ENCODE measurements around the gene CYP4V2.

The CYP4V2 gene

GRCh38 chr4:186150926-186151325, 40.4 kb upstream of the CYP4V2 start:
- CTCF ChIA-PET: no interaction called here

DNA sequence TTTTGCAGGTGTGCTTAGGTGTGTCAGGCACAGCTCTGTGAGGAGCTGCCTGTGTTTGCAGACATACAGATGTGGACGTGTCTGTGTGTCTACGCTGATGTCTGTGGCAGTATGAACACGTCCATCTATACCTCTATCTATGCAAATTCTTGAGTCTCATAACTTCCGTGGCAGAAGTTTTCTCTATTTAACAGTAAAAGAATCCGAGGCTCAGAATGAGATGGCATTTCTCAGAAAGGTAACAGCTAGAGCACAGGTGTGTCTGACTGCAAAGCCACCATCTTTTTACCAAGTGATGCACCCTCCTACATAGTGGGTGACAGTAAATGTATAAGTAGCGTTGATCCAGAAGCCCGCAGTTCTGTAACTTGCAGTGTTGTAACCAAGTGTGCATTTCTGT, 39.9 kb upstream of the CYP4V2 start:
- ChIA-PET CTCF (no interaction called here), POLR2A (no interaction called here)
- DNase-seq (ENCODE audit: extremely low spot score): no peak
- TF ChIP-seq L3MBTL2 (conservative IDR thresholded peaks at IDR 0.05) (no peak), LEF1 (IDR thresholded peaks at IDR 0.05; ENCODE audit: borderline replicate concordance) (no peak), NFRKB (IDR thresholded peaks at IDR 0.05) (no peak), FOXK2 (IDR thresholded peaks at IDR 0.05) (no peak), HDGF (IDR thresholded peaks at IDR 0.05; ENCODE audit: borderline replicate concordance) (no peak), PKNOX1 (IDR thresholded peaks at IDR 0.05) (no peak), FOXM1 (IDR thresholded peaks at IDR 0.05; ENCODE audit: borderline replicate concordance) (no peak), FOXA1 (IDR thresholded peaks at IDR 0.05) (no peak), ZNF384 (IDR thresholded peaks at IDR 0.05) (no peak), BHLHE40 (IDR thresholded peaks at IDR 0.05; ENCODE audit: borderline replicate concordance) (no peak), SUZ12 (IDR thresholded peaks at IDR 0.05) (no peak), TARDBP (IDR thresholded peaks at IDR 0.05) (no peak), CTBP1 (IDR thresholded peaks at IDR 0.05; ENCODE audit: borderline replicate concordance) (no peak), ARNT (IDR thresholded peaks at IDR 0.05) (no peak), ELF4 (IDR thresholded peaks at IDR 0.05) (no peak), SP1 (IDR thresholded peaks at IDR 0.05) (no peak)

More at GRCh38 chr4:186150926-186151325, 40.4 kb upstream of the CYP4V2 start:
- TF ChIP-seq FOXA1 (IDR thresholded peaks at IDR 0.05) (no peak), ELF4 (IDR thresholded peaks at IDR 0.05) (no peak), LEF1 (IDR thresholded peaks at IDR 0.05; ENCODE audit: borderline replicate concordance) (no peak), ZNF384 (IDR thresholded peaks at IDR 0.05) (no peak), HDGF (IDR thresholded peaks at IDR 0.05; ENCODE audit: borderline replicate concordance) (no peak), NFRKB (IDR thresholded peaks at IDR 0.05) (no peak), ARNT (IDR thresholded peaks at IDR 0.05) (no peak), SUZ12 (IDR thresholded peaks at IDR 0.05) (no peak), FOXM1 (IDR thresholded peaks at IDR 0.05; ENCODE audit: borderline replicate concordance) (no peak), BHLHE40 (IDR thresholded peaks at IDR 0.05; ENCODE audit: borderline replicate concordance) (no peak), PKNOX1 (IDR thresholded peaks at IDR 0.05) (no peak), TARDBP (IDR thresholded peaks at IDR 0.05) (no peak), SP1 (IDR thresholded peaks at IDR 0.05) (no peak), L3MBTL2 (conservative IDR thresholded peaks at IDR 0.05) (no peak), CTBP1 (IDR thresholded peaks at IDR 0.05; ENCODE audit: borderline replicate concordance) (no peak), FOXK2 (IDR thresholded peaks at IDR 0.05) (no peak)
- POLR2A ChIA-PET: no interaction called here
- DNase-seq (ENCODE audit: extremely low spot score): no peak

DNA sequence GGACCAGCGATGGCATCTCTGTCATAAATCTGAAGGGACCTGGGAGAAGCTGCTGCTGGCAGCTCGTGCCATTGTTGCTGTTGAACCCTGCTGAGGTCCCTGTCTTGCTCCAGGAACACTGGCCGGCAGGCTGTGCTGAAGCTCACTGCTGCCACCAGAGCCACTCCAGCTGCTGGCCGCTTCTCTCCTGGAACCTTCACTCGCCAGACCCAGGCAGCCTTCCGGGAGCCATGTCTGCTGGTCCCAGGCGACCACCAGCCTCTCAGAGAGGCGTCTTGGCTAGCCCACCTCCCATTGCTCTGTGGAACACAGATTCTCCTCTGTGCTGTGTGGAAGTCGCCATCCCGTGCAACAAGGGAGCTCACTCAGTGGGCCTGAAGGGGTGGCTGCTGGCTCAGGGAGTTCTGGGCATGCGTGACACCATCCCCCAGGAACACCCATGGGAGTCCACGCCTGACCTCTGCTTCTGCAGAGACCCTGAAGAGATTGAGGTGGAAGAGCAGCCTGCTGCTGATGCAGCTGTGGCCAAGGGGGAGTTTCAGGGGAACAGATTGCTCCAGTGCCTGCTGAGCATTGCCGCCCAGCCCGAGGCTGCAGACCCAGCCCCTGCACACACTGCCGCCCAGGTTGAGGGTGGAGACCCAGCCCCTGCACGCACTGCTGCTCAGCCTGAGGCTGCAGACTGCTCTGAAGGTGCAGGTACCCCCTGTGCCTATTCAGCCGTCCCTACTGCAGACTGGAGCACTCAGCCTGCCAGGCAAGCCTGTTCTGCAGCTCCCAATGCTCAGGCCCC, 33.1 kb upstream of the CYP4V2 start:
- POLR2A ChIA-PET: no interaction called here
- TF ChIP-seq TARDBP (IDR thresholded peaks at IDR 0.05): no peak
- CTCF ChIA-PET: interaction anchor here (1.2 kb wide), 1 partner anchor 21 kb away, joined by 4 read pairs; no protein-coding TSS in a partner anchor
- DNase-seq (ENCODE audit: extremely low spot score): no peak

GRCh38 chr4:186158966-186159365, 32.4 kb upstream of the CYP4V2 start:
- POLR2A ChIA-PET: no interaction called here
- CTCF ChIA-PET: interaction anchor here (1.2 kb wide), 1 partner anchor 21 kb away, joined by 4 read pairs; no protein-coding TSS in a partner anchor

DNA sequence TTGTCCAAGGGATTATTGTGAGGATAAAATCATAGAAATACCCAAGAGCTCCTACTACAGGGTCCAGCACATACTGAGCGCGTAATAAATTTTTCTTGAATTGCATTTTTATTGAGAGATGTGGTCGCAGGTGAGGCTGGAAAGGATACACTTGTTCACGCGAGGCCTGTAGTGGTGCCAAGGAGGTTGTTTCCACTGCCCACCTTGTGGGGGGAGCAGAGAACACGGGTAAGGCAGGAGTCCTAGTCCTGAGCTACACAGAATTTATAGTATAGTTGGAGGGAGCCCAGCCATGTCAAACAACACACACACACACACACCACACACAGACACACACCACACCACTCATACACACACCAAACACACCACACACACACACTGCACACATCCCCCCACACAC, 31.8 kb upstream of the CYP4V2 start:
- DNase-seq (ENCODE audit: extremely low spot score): no peak
- ChIA-PET CTCF (no interaction called here), POLR2A (no interaction called here)
- TF ChIP-seq NFRKB (IDR thresholded peaks at IDR 0.05): no peak
- no peak for TF ChIP-seq CTBP1 (IDR thresholded peaks at IDR 0.05; ENCODE audit: borderline replicate concordance)
- no peak for TF ChIP-seq ELF4 (IDR thresholded peaks at IDR 0.05)
- no peak for TF ChIP-seq FOXM1 (IDR thresholded peaks at IDR 0.05; ENCODE audit: borderline replicate concordance)
- no peak for TF ChIP-seq FOXK2 (IDR thresholded peaks at IDR 0.05)
- TF ChIP-seq L3MBTL2 (conservative IDR thresholded peaks at IDR 0.05): no peak
- TF ChIP-seq PKNOX1 (IDR thresholded peaks at IDR 0.05): no peak
- no peak for TF ChIP-seq BHLHE40 (IDR thresholded peaks at IDR 0.05; ENCODE audit: borderline replicate concordance)
- TF ChIP-seq FOXA1 (IDR thresholded peaks at IDR 0.05): no peak

More at GRCh38 chr4:186158966-186159365, 32.4 kb upstream of the CYP4V2 start:
- no peak for TF ChIP-seq FOXK2 (IDR thresholded peaks at IDR 0.05)
- TF ChIP-seq TARDBP (IDR thresholded peaks at IDR 0.05): no peak
- no peak for DNase-seq (ENCODE audit: extremely low spot score)

DNA sequence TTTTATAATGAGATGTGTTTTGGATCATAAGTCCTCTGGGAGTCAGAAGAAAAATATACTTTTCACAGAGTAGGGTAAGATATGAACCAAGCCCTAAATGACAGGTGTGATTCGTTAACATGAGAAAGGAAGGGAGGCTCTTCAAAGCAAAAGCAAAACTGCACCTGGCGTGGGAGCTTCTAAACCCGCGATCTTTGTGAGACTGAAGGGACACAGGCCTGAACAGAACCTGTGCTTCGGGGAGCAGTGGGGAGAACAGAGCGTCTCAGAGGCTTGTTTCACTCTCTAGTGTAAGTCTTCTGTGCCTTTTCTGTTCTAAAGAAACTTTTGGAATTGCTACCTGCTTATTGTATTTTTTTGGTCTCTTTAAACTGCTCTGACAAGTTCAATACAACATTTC, 30.2 kb upstream of the CYP4V2 start:
- TF ChIP-seq CTBP1 (IDR thresholded peaks at IDR 0.05; ENCODE audit: borderline replicate concordance) (no peak), NFRKB (IDR thresholded peaks at IDR 0.05) (no peak), FOXK2 (IDR thresholded peaks at IDR 0.05) (no peak), TARDBP (IDR thresholded peaks at IDR 0.05) (no peak), SUZ12 (IDR thresholded peaks at IDR 0.05) (no peak), FOXM1 (IDR thresholded peaks at IDR 0.05; ENCODE audit: borderline replicate concordance) (no peak), FOXA1 (IDR thresholded peaks at IDR 0.05) (no peak), BHLHE40 (IDR thresholded peaks at IDR 0.05; ENCODE audit: borderline replicate concordance) (no peak), L3MBTL2 (conservative IDR thresholded peaks at IDR 0.05) (no peak), HDGF (IDR thresholded peaks at IDR 0.05; ENCODE audit: borderline replicate concordance) (no peak), ARNT (IDR thresholded peaks at IDR 0.05) (no peak), ELF4 (IDR thresholded peaks at IDR 0.05) (no peak), SP1 (IDR thresholded peaks at IDR 0.05) (no peak), PKNOX1 (IDR thresholded peaks at IDR 0.05) (no peak)
- no peak for DNase-seq (ENCODE audit: extremely low spot score)
- CTCF ChIA-PET: interaction anchor here (0.7 kb wide), 1 partner anchor 45 kb away, joined by 4 read pairs; no protein-coding TSS in a partner anchor
- POLR2A ChIA-PET: no interaction called here

Data from HEK293T (cell line).